Kidney (tissue), 14 donors: ENCODE measurements around the gene MBD3L5. TPM values are rescaled to one million over a fixed set of nuclear protein-coding genes. Genes with fewer than 3 reads are reported as not detected.
"Not testable (repeated sequence)": the region's sequence is repeated elsewhere in the genome, so short reads cannot be mapped to it uniquely, and the experiment has no call there.

Experiments
- DNase-seq, 5 donors: peaks; one replicate each; pipeline ENCODE4 v3.0.0-alpha.2; 2013 to 2020
- FAIRE-seq: peaks from 2 replicates; lab custom pipeline; 2012; peaks lifted over from hg19 to GRCh38; lab: Jason Lieb, UNC
- H3K27ac ChIP-seq, 2 donors: one replicate each; pipeline ENCODE4 v1.7.0; 2013; ENCODE audit warnings: low read depth in 2 of 2, low read length in 2 of 2, inconsistent platforms in 1 of 2
- H3K27me3 ChIP-seq: one replicate; pipeline ENCODE4 v1.7.1; 2013; ENCODE audit warnings: low read length, inconsistent platforms; ENCODE audit not compliant: control insufficient read depth, insufficient read depth
- H3K36me3 ChIP-seq, 3 donors: one replicate each; pipeline versions ENCODE4 v1.7.0 to v1.7.1; 2013; ENCODE audit warnings: low read length in 3 of 3, control low read depth in 1 of 3, inconsistent platforms in 1 of 3; ENCODE audit not compliant: insufficient read depth in 3 of 3, control insufficient read depth in 2 of 3
- H3K4me1 ChIP-seq, 3 donors: one replicate each; pipeline versions ENCODE4 v1.7.0 to v1.7.1; 2013; ENCODE audit warnings: low read length in 3 of 3, inconsistent platforms in 1 of 3, low read depth in 1 of 3; ENCODE audit not compliant: control insufficient read depth in 2 of 3, insufficient read depth in 2 of 3
- H3K4me3 ChIP-seq, 3 donors: one replicate each; pipeline versions ENCODE4 v1.7.0 to v1.8.1; 2013; ENCODE audit warnings: low read length in 3 of 3, control low read depth in 1 of 3, inconsistent platforms in 1 of 3
- H3K9ac ChIP-seq, 3 donors: one replicate each; pipeline versions ENCODE4 v1.7.0 to v1.7.1; 2013; ENCODE audit warnings: low read length in 3 of 3, control low read depth in 1 of 3, inconsistent platforms in 1 of 3
- H3K9me3 ChIP-seq, 3 donors: one replicate each; pipeline versions ENCODE4 v1.7.0 to v1.7.1; 2013; ENCODE audit warnings: low read length in 3 of 3, control low read depth in 1 of 3, inconsistent platforms in 1 of 3; ENCODE audit not compliant: control insufficient read depth in 2 of 3, insufficient read depth in 1 of 3
- intact Hi-C: fragments of 100-400 bp; cut with DNase I; formaldehyde crosslinking; loops from one replicate; pipeline ENCODE4 v1.11.1; 2022
- polyA plus RNA-seq: library from polyadenylated mRNA; stranded (reverse); fragments of 350-450 nt; fragmentation: Illumina TruSeq; extraction: RNeasy Lipid Tissue Mini Kit (QIAGEN cat#74804); gene quantifications from one replicate; pipeline ENCODE4 v1.2.3, GENCODE V29; 2014; ENCODE audit warnings: low read depth, low replicate concordance; ENCODE audit not compliant: insufficient read depth
- total RNA-seq: library from RNA; stranded (reverse); fragmentation: NEBNext Ultra II Directional; extraction: Animal tissue kit (Norgen Biotek cat#: 25700); gene quantifications from one replicate; pipeline ENCODE4 v1.2.1, GENCODE V29; 2021
- TF ChIP-seq, protein P1 (sequence below): IDR thresholded peaks from 3 replicates; pipeline ENCODE4 v1.5.1; 2012; ENCODE audit warnings: mild to moderate bottlenecking, moderate library complexity, borderline replicate concordance; ENCODE audit not compliant: insufficient read depth; ENCODE audit errors: extremely low read depth
- donor health status: control.
- donor health status: control.
- donor health status: control.
- donor health status: control.
- donor health status: control.
- donor health status: DM: yes; HTN: yes; CAD: no.
- donor health status: Normal renal cell carcinoma (clear cell type).

Gene MBD3L5
- total and polyA plus RNA-seq, 2 donors from 2014 or later: not detected

DNA sequence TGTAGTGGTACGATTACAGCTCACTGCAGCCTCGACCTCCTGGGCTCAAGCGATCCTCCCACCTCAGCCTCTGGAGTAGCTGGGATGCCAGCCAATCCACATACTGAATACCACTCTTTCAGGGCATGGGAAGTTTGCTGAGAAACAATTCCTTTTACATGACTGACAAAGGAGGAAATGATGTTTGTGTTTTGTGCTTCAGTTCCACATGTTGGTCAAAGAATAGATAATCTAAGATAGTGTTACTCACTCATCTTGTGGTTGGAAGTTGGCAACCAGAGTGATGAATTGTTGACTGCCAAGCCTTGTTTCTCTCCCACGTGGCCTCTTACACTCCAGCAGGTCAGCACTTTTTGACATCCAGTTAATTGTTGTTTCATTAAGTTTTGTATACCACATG is 16.7 kb upstream of the MBD3L5 start:
- TF ChIP-seq, protein P1, sequence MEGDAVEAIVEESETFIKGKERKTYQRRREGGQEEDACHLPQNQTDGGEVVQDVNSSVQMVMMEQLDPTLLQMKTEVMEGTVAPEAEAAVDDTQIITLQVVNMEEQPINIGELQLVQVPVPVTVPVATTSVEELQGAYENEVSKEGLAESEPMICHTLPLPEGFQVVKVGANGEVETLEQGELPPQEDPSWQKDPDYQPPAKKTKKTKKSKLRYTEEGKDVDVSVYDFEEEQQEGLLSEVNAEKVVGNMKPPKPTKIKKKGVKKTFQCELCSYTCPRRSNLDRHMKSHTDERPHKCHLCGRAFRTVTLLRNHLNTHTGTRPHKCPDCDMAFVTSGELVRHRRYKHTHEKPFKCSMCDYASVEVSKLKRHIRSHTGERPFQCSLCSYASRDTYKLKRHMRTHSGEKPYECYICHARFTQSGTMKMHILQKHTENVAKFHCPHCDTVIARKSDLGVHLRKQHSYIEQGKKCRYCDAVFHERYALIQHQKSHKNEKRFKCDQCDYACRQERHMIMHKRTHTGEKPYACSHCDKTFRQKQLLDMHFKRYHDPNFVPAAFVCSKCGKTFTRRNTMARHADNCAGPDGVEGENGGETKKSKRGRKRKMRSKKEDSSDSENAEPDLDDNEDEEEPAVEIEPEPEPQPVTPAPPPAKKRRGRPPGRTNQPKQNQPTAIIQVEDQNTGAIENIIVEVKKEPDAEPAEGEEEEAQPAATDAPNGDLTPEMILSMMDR: no peak
- Histone ChIP-seq H3K36me3 (no peaks in the 10 kb centered on the region), H3K27ac (no peak overlapping the region), H3K4me1 (no peaks in the 10 kb centered on the region), H3K27me3 (no peaks in the 10 kb centered on the region), H3K9me3 (no peaks in the 10 kb centered on the region), H3K4me3 (no peak overlapping the region), H3K9ac (no peak overlapping the region)
- intact Hi-C loops: no loop called here
- DNase-seq: no peak
- FAIRE-seq: no peak

DNA sequence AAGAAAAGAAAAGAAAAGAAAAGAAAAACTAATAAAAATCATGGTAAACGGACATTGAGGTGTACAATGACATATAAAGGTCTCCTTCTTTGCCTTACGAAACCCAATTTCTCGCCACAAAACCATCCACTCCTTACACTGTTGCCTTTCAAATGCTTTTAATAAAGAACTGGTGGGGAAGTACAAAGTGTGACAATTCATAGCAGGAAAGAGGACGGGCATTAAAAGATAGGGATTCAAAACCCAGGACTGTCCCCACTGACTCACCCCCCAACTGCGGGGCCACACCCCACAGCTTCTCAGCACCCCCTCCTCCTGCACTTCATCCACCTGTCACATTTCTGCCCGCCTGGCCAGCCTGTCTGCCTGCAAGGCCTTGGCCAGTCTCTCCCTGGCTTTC is 11.6 kb upstream of the MBD3L5 start:
- H3K36me3 ChIP-seq: no peaks in the 10 kb centered on the region
- FAIRE-seq (no peak), DNase-seq (no peak)
- no peaks in the 10 kb centered on the region for H3K4me1 ChIP-seq
- no peak overlapping the region for H3K27ac ChIP-seq
- H3K27me3 ChIP-seq: no peaks in the 10 kb centered on the region
- TF ChIP-seq, protein P1: no peak
- H3K9ac ChIP-seq: no peak overlapping the region
- H3K9me3 ChIP-seq: no peaks in the 10 kb centered on the region
- no peak overlapping the region for H3K4me3 ChIP-seq
- intact Hi-C loops: no loop called here

DNA sequence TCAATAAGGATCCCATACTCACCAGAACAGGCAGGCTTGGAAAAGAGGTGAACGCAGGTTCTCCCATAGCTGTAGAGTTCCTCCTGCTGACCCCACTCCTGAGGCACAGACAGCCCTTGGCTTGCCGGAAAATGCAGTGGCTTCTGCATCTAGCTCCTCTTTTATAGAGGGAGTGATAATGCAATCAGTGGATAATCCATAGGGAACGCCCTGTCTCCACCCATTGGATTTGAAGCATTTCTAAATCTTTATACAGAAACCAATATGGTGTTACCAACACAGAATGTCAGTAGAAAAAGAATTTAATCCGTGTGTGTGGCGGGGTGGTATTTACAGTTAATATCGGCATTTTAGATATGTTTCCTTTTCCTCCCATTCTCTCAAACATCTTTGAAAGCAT is 9.0 kb upstream of the MBD3L5 start, which contains the start of gene MBD3L2B:
Gene MBD3L2B, minus strand, starts transcription at position 101 of the 400 bp plus-strand sequence. Its CDS starts 34 bp downstream, at position 67.
- H3K27ac ChIP-seq, H3K4me3 ChIP-seq, DNase-seq, H3K9ac ChIP-seq, H3K9me3 ChIP-seq, FAIRE-seq, H3K27me3 ChIP-seq, intact Hi-C loops, H3K36me3 ChIP-seq, H3K4me1 ChIP-seq: not testable (repeated sequence)

DNA sequence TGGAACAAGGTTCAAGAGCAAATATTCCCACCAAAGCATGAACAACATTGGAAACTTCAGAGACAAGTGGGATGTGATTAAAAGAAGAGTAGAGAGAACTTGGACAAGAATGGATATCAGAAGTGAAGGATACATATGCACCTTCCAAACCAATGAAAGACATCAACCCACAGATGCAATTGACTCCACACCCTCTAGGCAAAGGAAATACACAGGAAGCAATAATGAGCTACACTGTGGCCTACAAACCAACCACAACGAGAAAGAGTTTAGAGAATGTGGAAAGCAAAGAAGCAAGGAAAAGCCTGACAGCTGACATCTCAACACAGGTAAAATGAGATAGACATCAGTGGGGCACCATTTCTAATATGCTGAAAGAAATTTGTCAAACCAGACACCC is 1.6 kb upstream of the MBD3L5 start:
- H3K4me3 ChIP-seq, FAIRE-seq, intact Hi-C loops, DNase-seq, H3K4me1 ChIP-seq, H3K27ac ChIP-seq, H3K27me3 ChIP-seq, H3K9me3 ChIP-seq, H3K9ac ChIP-seq, H3K36me3 ChIP-seq: not testable (repeated sequence)

DNA sequence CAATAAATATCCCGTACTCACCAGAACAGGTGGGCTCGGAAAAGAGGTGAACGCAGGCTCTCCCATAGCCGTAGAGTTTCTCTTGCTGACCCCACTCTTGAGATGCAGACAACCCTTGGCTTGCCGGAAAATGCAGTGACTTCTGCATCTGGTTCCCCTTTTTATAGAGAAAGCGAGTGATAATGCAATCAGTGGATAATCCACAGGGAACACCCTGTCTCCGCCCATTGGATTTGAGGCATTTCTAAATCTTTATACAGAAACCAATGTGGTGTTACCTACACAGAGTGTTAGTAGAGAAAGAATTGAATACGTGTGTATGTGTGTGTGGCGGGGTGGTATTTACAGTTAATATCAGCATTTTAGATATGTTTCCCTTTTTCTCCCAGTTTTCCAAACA is 9.7 kb downstream of the MBD3L5 start, which contains the start of gene MBD3L4:
Gene MBD3L4, minus strand, starts transcription at position 101 of the 400 bp plus-strand sequence. Its CDS starts 35 bp downstream, at position 66.
- H3K4me3 ChIP-seq, H3K27ac ChIP-seq, DNase-seq, H3K36me3 ChIP-seq, H3K9ac ChIP-seq, H3K4me1 ChIP-seq, intact Hi-C loops, FAIRE-seq, H3K9me3 ChIP-seq, H3K27me3 ChIP-seq: not testable (repeated sequence)

DNA sequence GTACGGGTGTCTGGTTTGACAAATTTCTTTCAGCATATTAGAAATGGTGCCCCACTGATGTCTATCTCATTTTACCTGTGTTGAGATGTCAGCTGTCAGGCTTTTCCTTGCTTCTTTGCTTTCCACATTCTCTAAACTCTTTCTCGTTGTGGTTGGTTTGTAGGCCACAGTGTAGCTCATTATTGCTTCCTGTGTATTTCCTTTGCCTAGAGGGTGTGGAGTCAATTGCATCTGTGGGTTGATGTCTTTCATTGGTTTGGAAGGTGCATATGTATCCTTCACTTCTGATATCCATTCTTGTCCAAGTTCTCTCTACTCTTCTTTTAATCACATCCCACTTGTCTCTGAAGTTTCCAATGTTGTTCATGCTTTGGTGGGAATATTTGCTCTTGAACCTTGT is 11.2 kb downstream of the MBD3L5 start:
- H3K27me3 ChIP-seq, H3K4me3 ChIP-seq, H3K9ac ChIP-seq, intact Hi-C loops, H3K4me1 ChIP-seq, H3K27ac ChIP-seq, FAIRE-seq, H3K9me3 ChIP-seq, DNase-seq, H3K36me3 ChIP-seq: not testable (repeated sequence)

DNA sequence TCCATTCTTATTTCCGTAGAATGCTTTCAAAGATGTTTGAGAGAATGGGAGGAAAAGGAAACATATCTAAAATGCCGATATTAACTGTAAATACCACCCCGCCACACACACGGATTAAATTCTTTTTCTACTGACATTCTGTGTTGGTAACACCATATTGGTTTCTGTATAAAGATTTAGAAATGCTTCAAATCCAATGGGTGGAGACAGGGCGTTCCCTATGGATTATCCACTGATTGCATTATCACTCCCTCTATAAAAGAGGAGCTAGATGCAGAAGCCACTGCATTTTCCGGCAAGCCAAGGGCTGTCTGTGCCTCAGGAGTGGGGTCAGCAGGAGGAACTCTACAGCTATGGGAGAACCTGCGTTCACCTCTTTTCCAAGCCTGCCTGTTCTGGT is 18.6 kb downstream of the MBD3L5 start, which contains the start of gene MBD3L2:
Gene MBD3L2, plus strand, starts transcription at position 301 of the 400 bp plus-strand sequence. Its CDS starts 53 bp downstream, at position 354.
- H3K36me3 ChIP-seq, H3K9me3 ChIP-seq, DNase-seq, intact Hi-C loops, H3K27ac ChIP-seq, H3K27me3 ChIP-seq, H3K4me1 ChIP-seq, H3K4me3 ChIP-seq, FAIRE-seq, H3K9ac ChIP-seq: not testable (repeated sequence)
